CD4-positive, alpha-beta memory T cell (primary cell): ENCODE measurements around the gene GSPT2. TPM values are rescaled to one million over a fixed set of nuclear protein-coding genes. Genes with fewer than 3 reads are reported as not detected.

Experiments used
- CTCF ChIA-PET: fragments of 350-600 bp; sonication (Branson Sonifier 250); formaldehyde crosslinking; loops from one replicate; lab custom pipeline; 2021; ENCODE audit warnings: inconsistent platforms; ENCODE audit not compliant: partially characterized antibody; lab: Charles Lee
- POLR2A ChIA-PET: fragments of 350-600 bp; sonication (Branson Sonifier 250); formaldehyde crosslinking; loops from one replicate; lab custom pipeline; 2021; ENCODE audit not compliant: partially characterized antibody; lab: Charles Lee
- DNase-seq, 5 donors: peaks; one replicate each; pipeline versions ENCODE4 v3.0.0 to v3.0.0-alpha.2; 2020 to 2022; ENCODE audit warnings: mixed read lengths in 1 of 5
- H3K27ac ChIP-seq: one replicate; pipeline ENCODE4 v1.7.0; 2013; ENCODE audit warnings: low read depth, low read length
- H3K27me3 ChIP-seq: 2 replicates; pipeline ENCODE4 v1.7.0; 2013; ENCODE audit warnings: mild to moderate bottlenecking, low read length, moderate library complexity; ENCODE audit not compliant: insufficient read depth
- H3K36me3 ChIP-seq: 2 replicates; pipeline ENCODE4 v1.7.0; 2013; ENCODE audit warnings: mild to moderate bottlenecking, low read length, moderate library complexity; ENCODE audit not compliant: insufficient read depth
- H3K4me1 ChIP-seq: 2 replicates; pipeline ENCODE4 v1.7.0; 2013; ENCODE audit warnings: mild to moderate bottlenecking, low read length, moderate library complexity; ENCODE audit not compliant: insufficient read depth
- H3K4me3 ChIP-seq, 2 donors: one replicate each; pipeline ENCODE4 v1.7.0; 2013; ENCODE audit warnings: low read length in 2 of 2, mild to moderate bottlenecking in 1 of 2
- H3K9me3 ChIP-seq, 2 donors: one replicate each; pipeline ENCODE4 v1.7.0; 2013; ENCODE audit warnings: low read length in 2 of 2, control low read depth in 1 of 2; ENCODE audit not compliant: control insufficient read depth in 1 of 2
- H3K27ac Mint-ChIP-seq, 7 donors: one replicate each; pipeline ENCODE4 v1.8.0; 2020 to 2021; ENCODE audit warnings: mixed read lengths in 7 of 7, mild to moderate bottlenecking in 6 of 7, inconsistent platforms in 3 of 7, moderate library complexity in 3 of 7
- H3K27me3 Mint-ChIP-seq, 2 donors: one replicate each; pipeline ENCODE4 v1.8.0; 2020 to 2021; ENCODE audit warnings: mixed read lengths in 2 of 2
- H3K36me3 Mint-ChIP-seq, 2 donors: one replicate each; pipeline ENCODE4 v1.8.0; 2020 to 2021; ENCODE audit warnings: mixed read lengths in 2 of 2, inconsistent platforms in 1 of 2, mild to moderate bottlenecking in 1 of 2
- H3K4me1 Mint-ChIP-seq, 4 donors: one replicate each; pipeline ENCODE4 v1.8.0; 2020 to 2021; ENCODE audit warnings: mixed read lengths in 4 of 4, mild to moderate bottlenecking in 1 of 4
- H3K4me3 Mint-ChIP-seq, 8 donors: one replicate each; pipeline ENCODE4 v1.8.0; 2020 to 2021; ENCODE audit warnings: mixed read lengths in 8 of 8, mild to moderate bottlenecking in 7 of 8, moderate library complexity in 6 of 8, inconsistent platforms in 3 of 8
- H3K9me3 Mint-ChIP-seq, 8 donors: one replicate each; pipeline ENCODE4 v1.8.0; 2020 to 2021; ENCODE audit warnings: mixed read lengths in 8 of 8, mild to moderate bottlenecking in 5 of 8, inconsistent platforms in 3 of 8, moderate library complexity in 1 of 8
- intact Hi-C: fragments of 100-400 bp; cut with micrococcal nuclease; formaldehyde crosslinking; loops from one replicate; pipeline ENCODE4 v1.15.1; 2023
- polyA plus RNA-seq, 2 donors: library from polyadenylated mRNA; unstranded; fragments of 300-500 nt; fragmentation: Illumina TruSeq; gene quantifications; one replicate each; pipeline ENCODE4 v1.2.3, GENCODE V29; 2021
- total RNA-seq, 2 experiments: library from RNA; stranded (reverse); gene quantifications; one replicate each; pipeline ENCODE4 v1.2.3, GENCODE V29; 2021

The GSPT2 gene
- total and polyA plus RNA-seq, 4 experiments from 2014 or later: 7.3 to 13.1 (median 10.1) TPM

DNA sequence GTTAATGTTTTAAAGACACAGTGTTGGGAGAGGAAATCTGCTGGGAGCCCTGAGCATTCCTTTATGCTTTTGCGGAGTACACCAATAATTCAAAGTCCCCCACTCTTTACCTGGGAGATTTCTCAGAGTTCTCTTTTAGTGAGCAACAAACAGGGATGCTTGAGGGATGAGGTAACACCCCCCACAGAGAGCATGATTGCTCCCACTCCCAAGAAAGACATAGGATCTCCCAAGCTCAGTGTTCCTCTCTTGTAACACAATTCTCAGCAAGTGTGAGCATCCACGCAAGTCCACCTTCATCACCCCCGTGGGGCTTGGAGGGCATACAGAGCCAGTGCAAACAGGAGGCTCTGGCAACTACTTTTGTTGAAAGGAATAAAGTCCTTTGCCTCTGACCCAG lies 36.1 kb downstream of the GSPT2 start:
- intact Hi-C loops: no loop called here
- Histone ChIP-seq H3K27ac (no peak overlapping the region), H3K4me1 (no peaks in the 10 kb centered on the region), H3K9me3 (no peaks in the 10 kb centered on the region), H3K36me3 (no peaks in the 10 kb centered on the region), H3K27me3 (no peaks in the 10 kb centered on the region), H3K4me3 (no peak overlapping the region)
- CTCF ChIA-PET: no interaction called here
- Mint-ChIP-seq H3K9me3 (no peaks in the 10 kb centered on the region), H3K27me3 (peaks cover 2 to 3% of the 10 kb centered on the region in 2 donors), H3K36me3 (no peaks in the 10 kb centered on the region), H3K4me1 (no peaks in the 10 kb centered on the region), H3K27ac (no peak overlapping the region), H3K4me3 (no peak overlapping the region)
- POLR2A ChIA-PET: no interaction called here
- no peak for DNase-seq

DNA sequence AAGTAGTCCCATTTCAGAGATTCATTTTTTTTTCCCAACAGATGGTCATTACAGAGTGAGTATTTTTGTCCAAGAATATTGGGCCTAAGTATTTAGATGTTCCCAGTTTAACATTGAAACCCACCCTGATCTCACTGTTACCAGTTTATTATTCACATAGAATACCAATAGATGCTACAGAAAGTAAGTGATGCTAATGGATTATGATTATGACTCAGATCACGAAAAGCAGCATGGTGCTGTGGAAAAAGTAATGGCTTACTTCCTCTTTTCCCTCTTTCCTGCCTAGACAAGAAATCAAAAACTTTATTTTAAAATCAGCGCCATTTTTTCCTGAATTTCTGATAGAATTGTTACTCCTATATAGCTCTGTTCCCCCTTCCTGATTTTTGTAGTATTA lies 51.9 kb downstream of the GSPT2 start:
- intact Hi-C loops: no loop called here
- H3K9me3 ChIP-seq: no peaks in the 10 kb centered on the region
- POLR2A ChIA-PET: no interaction called here
- peaks cover 0 to 1% (median 0%) of the 10 kb centered on the region in 4 donors for H3K4me1 Mint-ChIP-seq
- no peak overlapping the region for H3K27ac ChIP-seq
- H3K4me3 ChIP-seq: no peak overlapping the region
- no peaks in the 10 kb centered on the region for H3K4me1 ChIP-seq
- no peak overlapping the region for H3K4me3 Mint-ChIP-seq
- CTCF ChIA-PET: no interaction called here
- no peaks in the 10 kb centered on the region for H3K36me3 ChIP-seq
- peaks cover 0 to 1% of the 10 kb centered on the region in 2 donors for H3K27me3 Mint-ChIP-seq
- H3K9me3 Mint-ChIP-seq: peaks cover 0 to 2% (median 0%) of the 10 kb centered on the region in 8 donors
- H3K27ac Mint-ChIP-seq: no peak overlapping the region
- H3K36me3 Mint-ChIP-seq: no peaks in the 10 kb centered on the region
- H3K27me3 ChIP-seq: no peaks in the 10 kb centered on the region
- DNase-seq: no peak

Other genes starting within 250 kb of the GSPT2 start
- gene NUDT11, start 246.8 kb upstream of the GSPT2 start, total RNA-seq: under 1 TPM; 0.80 to 0.84 TPM
- 1 to 10 TPM in 1 of 2 donors, under 1 TPM in 1; 0.39 to 1.0 TPM for gene NUDT11, start 246.8 kb upstream of the GSPT2 start, polyA plus RNA-seq
- not detected for gene CENPVL3, start 124.5 kb upstream of the GSPT2 start, total RNA-seq
- not detected for gene CENPVL3, start 124.5 kb upstream of the GSPT2 start, polyA plus RNA-seq
- gene CENPVL2, start 60.6 kb upstream of the GSPT2 start, total RNA-seq: not detected
- not detected for gene CENPVL2, start 60.6 kb upstream of the GSPT2 start, polyA plus RNA-seq
- not detected for gene CENPVL1, start 32.9 kb upstream of the GSPT2 start, total RNA-seq
- gene CENPVL1, start 32.9 kb upstream of the GSPT2 start, polyA plus RNA-seq: not detected
- gene MAGED1, start 150.2 kb downstream of the GSPT2 start, total RNA-seq: 10 to 100 TPM; 27.4 to 34.6 TPM
- gene MAGED1, start 150.2 kb downstream of the GSPT2 start, polyA plus RNA-seq: 10 to 100 TPM; 31.7 to 41.1 TPM